GM23338 (cell line): ENCODE data around the gene ZSWIM5. TPM values are rescaled to one million over a fixed set of nuclear protein-coding genes. Genes with fewer than 3 reads are reported as not detected.
"Not testable (repeated sequence)": the region's sequence is repeated elsewhere in the genome, so short reads cannot be mapped to it uniquely, and the experiment has no call there.

ENCODE experiments used
- ATAC-seq: fragments of 200-7000 bp; cut with Tn5 transposase; 3 replicates; pipeline ENCODE4 v1.9.1; 2020
- DNase-seq: peaks from one replicate; pipeline ENCODE4 v3.0.0-alpha.2; 2015; ENCODE audit warnings: low spot score
- H2AFZ ChIP-seq: fragments of 200-600 bp; sonication (generic); 2 replicates; pipeline ENCODE4 v1.8.0; 2016; ENCODE audit warnings: antibody characterized with exemption, mild to moderate bottlenecking, moderate library complexity
- H3F3A ChIP-seq: fragments of 200-600 bp; sonication (generic); replicated peaks from 2 replicates; pipeline ENCODE4 v1.8.0; 2017; ENCODE audit warnings: antibody characterized with exemption, mixed run types, low read depth
- H3K27ac ChIP-seq: fragments of 200-600 bp; sonication (generic); 2 replicates; pipeline ENCODE4 v1.6.1; 2016; ENCODE audit warnings: low read depth
- H3K27me3 ChIP-seq: fragments of 200-600 bp; sonication (generic); 2 replicates; pipeline ENCODE4 v1.8.0; 2016; ENCODE audit warnings: mild to moderate bottlenecking, mixed run types, moderate library complexity; ENCODE audit not compliant: insufficient read depth
- H3K36me3 ChIP-seq: fragments of 200-600 bp; sonication (generic); 2 replicates; pipeline ENCODE4 v1.8.0; 2016; ENCODE audit warnings: mild to moderate bottlenecking; ENCODE audit not compliant: insufficient read depth
- H3K4me1 ChIP-seq: fragments of 200-600 bp; sonication (generic); 2 replicates; pipeline ENCODE4 v1.8.0; 2016; ENCODE audit warnings: mild to moderate bottlenecking, moderate library complexity; ENCODE audit not compliant: insufficient read depth
- H3K4me2 ChIP-seq: fragments of 200-600 bp; sonication (generic); 2 replicates; pipeline ENCODE4 v1.7.1; 2017; ENCODE audit warnings: mixed run types
- H3K4me3 ChIP-seq: fragments of 200-600 bp; sonication (generic); 2 replicates; pipeline ENCODE4 v1.6.1; 2016; ENCODE audit warnings: mixed run types
- H3K79me2 ChIP-seq: fragments of 200-600 bp; sonication (generic); replicated peaks from 2 replicates; pipeline ENCODE4 v1.8.0; 2017; ENCODE audit warnings: mild to moderate bottlenecking; ENCODE audit not compliant: insufficient read depth
- H3K9me2 ChIP-seq: fragments of 200-600 bp; sonication (generic); 2 replicates; pipeline ENCODE4 v1.8.0; 2017; ENCODE audit not compliant: insufficient read depth
- H4K20me1 ChIP-seq: fragments of 200-600 bp; sonication (generic); replicated peaks from 2 replicates; pipeline ENCODE4 v1.8.0; 2017; ENCODE audit warnings: mild to moderate bottlenecking; ENCODE audit not compliant: insufficient read depth
- H3K27ac Mint-ChIP-seq: 2 replicates; pipeline ENCODE4 v1.8.0; 2020; ENCODE audit warnings: inconsistent platforms, mild to moderate bottlenecking, moderate library complexity, mixed read lengths
- H3K27me3 Mint-ChIP-seq: 3 replicates; pipeline ENCODE4 v1.8.0; 2022; ENCODE audit warnings: low read depth, mild to moderate bottlenecking, moderate library complexity, mixed read lengths, inconsistent platforms; ENCODE audit not compliant: insufficient read depth, poor library complexity
- H3K36me3 Mint-ChIP-seq: 3 replicates; pipeline ENCODE4 v1.8.0; 2021; ENCODE audit warnings: low read depth, mild to moderate bottlenecking, inconsistent platforms, moderate library complexity, mixed read lengths
- H3K4me1 Mint-ChIP-seq: 3 replicates; pipeline ENCODE4 v1.8.0; 2020; ENCODE audit warnings: mild to moderate bottlenecking, inconsistent platforms, mixed read lengths
- H3K4me3 Mint-ChIP-seq: 3 replicates; pipeline ENCODE4 v1.8.0; 2021; ENCODE audit warnings: moderate library complexity, mild to moderate bottlenecking, inconsistent platforms, mixed read lengths
- H3K9me3 Mint-ChIP-seq: 3 replicates; pipeline ENCODE4 v1.8.0; 2020; ENCODE audit warnings: moderate library complexity, mild to moderate bottlenecking, inconsistent platforms, mixed read lengths
- EZH2phosphoT487 ChIP-seq: fragments of 200-600 bp; sonication (generic); IDR thresholded peaks from one replicate; pipeline ENCODE4 v1.8.1; 2018; ENCODE audit warnings: antibody characterized with exemption; ENCODE audit not compliant: unreplicated experiment
- NANOG ChIP-seq: IDR thresholded peaks from 2 replicates; pipeline ENCODE4 v1.6.1; 2016; ENCODE audit warnings: antibody characterized with exemption, borderline replicate concordance
- REST ChIP-seq: IDR thresholded peaks from one replicate; pipeline ENCODE4 v1.6.1; 2018; ENCODE audit warnings: antibody characterized with exemption; ENCODE audit not compliant: unreplicated experiment
- STAT1 ChIP-seq: IDR thresholded peaks from one replicate; pipeline ENCODE4 v1.6.1; 2016; ENCODE audit warnings: antibody characterized with exemption; ENCODE audit not compliant: unreplicated experiment
- ZNF114 ChIP-seq: fragments of 250-450 bp; sonication (Bioruptor Pico); IDR thresholded peaks from 2 replicates; pipeline ENCODE4 v1.5.0; 2020; ENCODE audit warnings: mild to moderate bottlenecking, moderate library complexity
- polyA plus RNA-seq: library from polyadenylated mRNA; unstranded; fragments of >200 nt; fragmentation: Nextera tagmentation; extraction: Ambion mirVana; gene quantifications from 2 replicates; pipeline ENCODE4 v1.2.1, GENCODE V29; 2016
- total RNA-seq: library from RNA; depleted of rRNA; stranded (reverse); fragments of >200 nt; shearing (Covaris generic); gene quantifications from 2 replicates; pipeline ENCODE4 v1.2.3, GENCODE V29; 2014
- TF ChIP-seq, protein P1 (sequence below): IDR thresholded peaks from 2 replicates; pipeline ENCODE4 v1.6.1; 2016; ENCODE audit warnings: antibody characterized with exemption
- TF ChIP-seq, protein P2 (sequence below), 2 experiments: fragments of 200-600 bp in 1 of 2; sonication (generic) in 1 of 2; conservative IDR thresholded peaks; 2 replicates each; pipeline versions ENCODE4 v1.5.1 to v1.6.1; 2016 to 2017; ENCODE audit warnings: antibody characterized with exemption in 2 of 2, low read depth in 2 of 2, mild to moderate bottlenecking in 2 of 2, moderate library complexity in 1 of 2

ZSWIM5 gene
- total and polyA plus RNA-seq, 2 experiments from 2014 or later, result 0.65 to 3.6 TPM

DNA sequence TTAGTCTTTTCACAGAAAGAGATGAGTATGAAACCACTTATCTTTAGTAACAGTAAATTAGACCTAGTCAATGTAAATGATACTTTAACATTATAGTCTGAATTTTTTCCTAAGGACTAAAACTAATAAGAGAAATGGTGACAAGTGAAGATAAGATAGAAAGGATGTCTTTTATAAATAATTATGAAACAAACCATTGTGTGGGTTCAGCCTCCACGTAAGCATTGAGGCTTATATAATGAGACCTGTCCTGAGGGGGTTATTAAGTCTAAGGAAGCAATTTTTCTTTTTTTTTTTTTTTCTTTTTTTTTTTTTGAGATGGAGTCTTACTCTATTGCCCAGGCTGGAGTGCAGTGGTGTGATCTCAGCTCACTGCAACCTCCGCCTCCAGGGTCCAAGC lies 138.6 kb downstream of the ZSWIM5 start (continued):
- TF ChIP-seq REST (no peak), NANOG (no peak), ZNF114 (CRISPR knock-in tag) (no peak), EZH2phosphoT487 (no peak)
- TF ChIP-seq, protein P1, sequence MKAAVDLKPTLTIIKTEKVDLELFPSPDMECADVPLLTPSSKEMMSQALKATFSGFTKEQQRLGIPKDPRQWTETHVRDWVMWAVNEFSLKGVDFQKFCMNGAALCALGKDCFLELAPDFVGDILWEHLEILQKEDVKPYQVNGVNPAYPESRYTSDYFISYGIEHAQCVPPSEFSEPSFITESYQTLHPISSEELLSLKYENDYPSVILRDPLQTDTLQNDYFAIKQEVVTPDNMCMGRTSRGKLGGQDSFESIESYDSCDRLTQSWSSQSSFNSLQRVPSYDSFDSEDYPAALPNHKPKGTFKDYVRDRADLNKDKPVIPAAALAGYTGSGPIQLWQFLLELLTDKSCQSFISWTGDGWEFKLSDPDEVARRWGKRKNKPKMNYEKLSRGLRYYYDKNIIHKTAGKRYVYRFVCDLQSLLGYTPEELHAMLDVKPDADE, result no peak

DNA sequence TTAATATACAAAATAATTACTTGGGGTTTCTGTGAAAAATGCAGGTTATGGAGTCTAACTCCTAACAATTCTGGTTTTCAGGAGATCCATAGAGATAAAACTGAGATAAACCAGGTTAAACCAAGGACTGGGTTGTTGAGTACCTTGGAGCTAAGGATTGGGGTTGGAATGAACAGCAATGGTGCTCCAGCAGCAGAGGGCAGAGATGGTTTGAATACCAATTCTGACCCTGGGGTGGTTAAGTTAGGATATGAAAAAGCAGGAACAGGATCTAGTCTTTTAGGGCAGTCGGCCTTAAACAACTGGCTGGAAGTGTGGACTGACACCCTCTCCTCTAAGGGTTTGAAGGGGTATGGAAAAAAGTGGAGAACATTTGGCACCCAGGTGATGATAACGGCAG lies 141.3 kb downstream of the ZSWIM5 start:
- Histone ChIP-seq H3F3A (no peaks in the 10 kb centered on the region), H3K9me2 (no peaks in the 10 kb centered on the region), H4K20me1 (no peaks in the 10 kb centered on the region), H3K79me2 (no peaks in the 10 kb centered on the region), H3K27ac (no peak overlapping the region), H3K36me3 (no peaks in the 10 kb centered on the region), H2AFZ (no peak overlapping the region), H3K4me2 (no peak overlapping the region), H3K4me3 (no peak overlapping the region), H3K4me1 (no peaks in the 10 kb centered on the region), H3K27me3 (no peaks in the 10 kb centered on the region)
- Mint-ChIP-seq H3K9me3 (peaks cover 3% of the 10 kb centered on the region; the same call in 1 of the 3 replicates), H3K27ac (no peak overlapping the region), H3K4me3 (no peak overlapping the region), H3K4me1 (no peaks in the 10 kb centered on the region), H3K27me3 (no peaks in the 10 kb centered on the region), H3K36me3 (no peaks in the 10 kb centered on the region)
- ATAC-seq (no peak), DNase-seq (no peak)
- TF ChIP-seq STAT1, result no peak
- TF ChIP-seq, protein P2, sequence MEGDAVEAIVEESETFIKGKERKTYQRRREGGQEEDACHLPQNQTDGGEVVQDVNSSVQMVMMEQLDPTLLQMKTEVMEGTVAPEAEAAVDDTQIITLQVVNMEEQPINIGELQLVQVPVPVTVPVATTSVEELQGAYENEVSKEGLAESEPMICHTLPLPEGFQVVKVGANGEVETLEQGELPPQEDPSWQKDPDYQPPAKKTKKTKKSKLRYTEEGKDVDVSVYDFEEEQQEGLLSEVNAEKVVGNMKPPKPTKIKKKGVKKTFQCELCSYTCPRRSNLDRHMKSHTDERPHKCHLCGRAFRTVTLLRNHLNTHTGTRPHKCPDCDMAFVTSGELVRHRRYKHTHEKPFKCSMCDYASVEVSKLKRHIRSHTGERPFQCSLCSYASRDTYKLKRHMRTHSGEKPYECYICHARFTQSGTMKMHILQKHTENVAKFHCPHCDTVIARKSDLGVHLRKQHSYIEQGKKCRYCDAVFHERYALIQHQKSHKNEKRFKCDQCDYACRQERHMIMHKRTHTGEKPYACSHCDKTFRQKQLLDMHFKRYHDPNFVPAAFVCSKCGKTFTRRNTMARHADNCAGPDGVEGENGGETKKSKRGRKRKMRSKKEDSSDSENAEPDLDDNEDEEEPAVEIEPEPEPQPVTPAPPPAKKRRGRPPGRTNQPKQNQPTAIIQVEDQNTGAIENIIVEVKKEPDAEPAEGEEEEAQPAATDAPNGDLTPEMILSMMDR (conservative IDR thresholded peaks at IDR 0.05; ENCODE audit: low read depth in 2 of 2), result peak in 1 of 2 experiments; percentile 28; a peak in 1 of 4 replicates

DNA sequence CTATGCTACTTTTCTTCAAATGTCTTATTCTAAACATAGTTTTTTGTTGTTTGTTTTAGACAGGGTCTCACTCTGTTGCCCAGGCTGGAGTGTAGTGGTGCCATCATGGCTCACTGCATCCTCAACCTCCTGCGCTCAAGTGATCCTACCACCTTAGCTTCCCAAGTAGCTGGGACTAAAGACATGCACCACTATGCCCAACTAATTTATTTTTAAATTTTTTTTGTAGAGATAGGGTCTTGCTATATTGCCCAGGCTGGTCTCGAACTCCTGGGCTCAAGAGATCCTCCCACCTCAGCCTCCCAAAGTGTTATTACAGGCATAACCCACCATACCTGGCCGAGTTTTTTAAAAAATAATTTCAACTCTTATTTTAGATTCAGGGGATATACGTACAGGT lies 143.9 kb downstream of the ZSWIM5 start:
- not testable (repeated sequence) for ATAC-seq, H3K27me3 Mint-ChIP-seq, H3K4me1 ChIP-seq, H4K20me1 ChIP-seq, H3K27me3 ChIP-seq, H3K4me3 ChIP-seq, H3K9me3 Mint-ChIP-seq, H3K27ac ChIP-seq, H3K4me1 Mint-ChIP-seq, H3K4me3 Mint-ChIP-seq, H3K27ac Mint-ChIP-seq, H3K36me3 ChIP-seq, H3K9me2 ChIP-seq, H3K36me3 Mint-ChIP-seq, H3F3A ChIP-seq, H3K79me2 ChIP-seq, H3K4me2 ChIP-seq, H2AFZ ChIP-seq, DNase-seq
